Measurements from ENCODE around the gene ZNF571.

ZNF571 gene

GRCh38 chr19:37594304-37594981 is at the start of gene ZNF571, which contains the start of gene ZNF540:
Gene ZNF571 (minus strand): TSS chr19:37594792. CDS start chr19:37586676, 8,116 bp downstream.
Gene ZNF540 (plus strand): TSS chr19:37594876. CDS start chr19:37598448, 3,572 bp downstream.
- peak; percentile 79 to 89 (median 88) for DNase-seq (ENCODE audit: low read depth in 4 of 4, low spot score in 1 of 4)

DNA sequence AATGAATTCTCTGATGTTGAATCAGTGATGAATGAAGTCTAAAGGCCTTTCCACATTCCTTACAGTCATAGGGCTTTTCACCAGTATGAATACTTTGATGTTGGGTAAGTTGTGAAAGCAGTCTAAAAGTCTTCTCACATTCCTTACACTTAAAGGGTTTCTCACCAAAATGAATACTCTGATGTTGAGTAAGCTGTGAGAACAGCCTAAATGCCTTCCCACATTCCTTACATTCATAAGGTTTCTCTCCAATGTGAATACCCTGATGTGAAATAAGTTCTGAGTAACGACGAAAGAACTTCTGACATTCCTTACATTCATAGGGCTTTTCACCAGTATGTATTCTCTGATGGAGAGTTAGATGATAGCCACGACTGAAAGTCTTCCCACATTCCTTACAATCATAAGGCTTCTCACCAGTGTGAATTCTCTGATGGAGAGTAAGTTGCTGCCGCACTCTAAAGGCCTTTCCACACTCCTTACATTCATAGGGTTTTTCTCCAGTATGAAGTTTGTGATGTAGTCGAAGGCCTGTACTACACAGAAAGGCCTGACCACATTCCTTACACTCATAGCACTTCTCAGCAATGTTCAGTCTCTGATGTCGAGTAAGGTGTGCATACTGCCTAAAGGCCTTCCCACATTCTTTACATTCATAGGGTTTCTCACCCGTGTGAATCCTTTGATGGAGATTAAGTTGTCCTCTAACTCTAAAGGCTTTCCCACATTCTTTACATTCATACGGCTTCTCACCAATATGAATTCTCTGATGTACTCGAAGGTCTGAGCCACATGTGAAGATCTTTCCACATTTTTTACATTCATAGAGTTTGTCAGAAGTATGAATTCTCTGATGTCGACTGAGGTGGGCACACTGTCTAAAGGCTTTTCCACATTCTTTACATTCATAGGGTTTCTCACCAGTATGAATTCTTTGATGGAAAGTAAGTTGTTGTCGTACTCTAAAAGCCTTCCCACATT is 40.8 kb upstream of the ZNF571 start:
- DNase-seq (ENCODE audit: low read depth in 4 of 4, low spot score in 1 of 4), result no peak

DNA sequence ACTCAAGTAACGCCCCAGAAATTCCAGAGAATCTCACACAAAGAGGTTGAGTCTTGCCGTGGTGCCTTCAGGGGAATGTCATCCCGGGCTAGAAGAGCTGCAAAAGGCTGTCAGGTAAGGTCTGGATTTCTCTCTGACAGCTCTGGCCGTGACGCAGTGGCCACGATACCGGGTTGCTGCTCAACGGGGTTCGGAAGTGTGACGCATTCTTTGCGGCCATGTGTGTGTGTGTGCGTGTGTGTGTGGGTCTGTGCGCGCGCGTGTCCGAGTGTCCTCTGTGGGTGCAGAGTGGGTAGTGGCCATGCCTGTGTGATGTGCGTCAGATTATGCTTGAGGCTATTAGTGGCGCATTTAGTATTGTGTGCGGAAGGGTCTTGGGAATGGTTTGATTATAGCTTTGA is 390 bp upstream of the ZNF571 start:
- DNase-seq (ENCODE audit: low read depth in 4 of 4, low spot score in 1 of 4), result peak in 3 of 4 experiments; percentile 2 to 38 (median 18)

DNA sequence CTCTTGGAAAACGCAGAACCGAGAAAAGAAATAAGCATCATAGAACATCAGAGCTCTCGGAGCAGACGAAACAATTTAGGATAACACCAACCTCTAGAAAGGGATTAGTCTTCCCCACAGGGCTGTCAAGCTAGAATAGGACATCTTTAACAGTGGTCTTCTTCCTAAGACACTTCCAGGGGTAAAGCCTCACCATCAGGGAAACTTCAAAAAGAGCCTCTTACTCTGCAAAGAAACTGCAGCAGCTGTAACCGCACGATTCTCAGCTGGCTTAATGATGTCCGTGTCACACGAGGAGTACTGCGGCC is 642 bp downstream of the ZNF571 start:
- DNase-seq (ENCODE audit: low read depth in 4 of 4, low spot score in 1 of 4), result no peak

DNA sequence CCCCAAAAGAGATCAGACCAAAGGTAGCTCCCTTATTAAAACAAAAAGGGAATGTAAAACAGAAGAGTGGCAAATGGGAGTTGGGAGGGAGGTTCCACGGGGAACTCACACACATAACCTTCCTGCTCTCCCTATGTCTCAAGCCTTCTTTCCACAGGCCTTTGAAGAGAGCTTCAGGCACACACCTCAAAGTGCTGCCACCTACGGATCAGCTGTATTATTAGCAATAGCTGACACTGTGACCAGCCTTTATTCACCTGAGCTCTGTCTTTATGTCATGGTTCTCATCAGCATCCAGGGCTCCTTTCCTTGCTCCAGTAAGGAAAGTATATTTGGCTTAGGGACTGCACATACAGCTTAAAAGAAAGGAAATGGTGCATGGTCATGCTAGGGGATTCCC is 11.3 kb downstream of the ZNF571 start:
- no peak for DNase-seq (ENCODE audit: low read depth in 4 of 4, low spot score in 1 of 4)

- no peak for DNase-seq (ENCODE audit: low read depth in 4 of 4, low spot score in 1 of 4)
Measured at GRCh38 chr19:37572203-37572602, 22.4 kb downstream of the ZNF571 start.

DNA sequence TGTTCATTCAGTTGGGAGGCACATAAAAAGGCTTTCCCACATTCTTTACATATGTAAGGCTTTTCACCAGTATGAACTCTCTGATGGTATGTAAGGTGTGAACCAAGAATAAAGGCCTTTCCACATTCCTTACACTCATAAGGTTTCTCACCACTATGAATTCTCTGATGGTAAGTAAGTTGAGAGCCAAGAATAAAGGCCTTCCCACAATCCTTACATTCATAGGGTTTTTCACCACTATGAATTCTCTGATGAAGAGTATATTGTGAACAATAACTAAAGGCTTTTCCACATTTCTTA is 29.3 kb downstream of the ZNF571 start:
- no peak for DNase-seq (ENCODE audit: low read depth in 4 of 4, low spot score in 1 of 4)

DNA sequence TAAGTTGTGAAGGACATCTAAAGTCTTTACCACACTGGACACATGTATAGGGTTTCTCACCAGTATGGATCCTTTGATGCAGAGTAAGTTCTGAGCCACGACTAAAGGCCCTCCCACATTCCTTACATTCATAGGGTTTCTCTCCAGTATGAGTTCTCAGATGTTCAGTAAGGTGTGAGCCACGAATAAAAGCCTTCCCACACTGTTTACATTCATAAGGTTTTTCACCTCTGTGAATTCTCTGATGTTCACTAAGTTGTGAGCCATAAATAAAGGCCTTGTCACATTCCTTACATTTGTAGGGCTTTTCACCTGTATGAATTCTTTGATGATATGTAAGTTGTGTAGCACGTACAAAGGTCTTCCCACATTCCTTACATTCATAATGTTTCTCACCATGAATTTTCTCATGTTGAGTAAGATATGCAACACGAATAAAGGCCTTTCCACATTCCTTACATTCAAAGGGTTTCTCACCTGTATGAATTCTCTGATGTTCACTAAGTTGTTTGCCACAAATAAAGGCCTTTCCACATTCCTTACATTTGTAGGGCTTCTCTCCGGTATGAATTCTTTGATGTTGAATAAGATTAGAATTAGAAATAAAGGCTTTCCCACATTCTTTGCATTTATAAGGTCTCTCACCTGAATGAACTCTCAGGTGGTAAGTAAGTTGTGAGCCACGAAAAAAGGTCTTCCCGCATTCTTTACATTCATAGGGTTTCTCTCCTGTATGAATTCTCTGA is 29.8 kb downstream of the ZNF571 start:
- no peak for DNase-seq (ENCODE audit: low read depth in 4 of 4, low spot score in 1 of 4)

- DNase-seq (ENCODE audit: low read depth in 4 of 4, low spot score in 1 of 4), result no peak
Measured at GRCh38 chr19:37563518-37563917, 31.1 kb downstream of the ZNF571 start.

DNA sequence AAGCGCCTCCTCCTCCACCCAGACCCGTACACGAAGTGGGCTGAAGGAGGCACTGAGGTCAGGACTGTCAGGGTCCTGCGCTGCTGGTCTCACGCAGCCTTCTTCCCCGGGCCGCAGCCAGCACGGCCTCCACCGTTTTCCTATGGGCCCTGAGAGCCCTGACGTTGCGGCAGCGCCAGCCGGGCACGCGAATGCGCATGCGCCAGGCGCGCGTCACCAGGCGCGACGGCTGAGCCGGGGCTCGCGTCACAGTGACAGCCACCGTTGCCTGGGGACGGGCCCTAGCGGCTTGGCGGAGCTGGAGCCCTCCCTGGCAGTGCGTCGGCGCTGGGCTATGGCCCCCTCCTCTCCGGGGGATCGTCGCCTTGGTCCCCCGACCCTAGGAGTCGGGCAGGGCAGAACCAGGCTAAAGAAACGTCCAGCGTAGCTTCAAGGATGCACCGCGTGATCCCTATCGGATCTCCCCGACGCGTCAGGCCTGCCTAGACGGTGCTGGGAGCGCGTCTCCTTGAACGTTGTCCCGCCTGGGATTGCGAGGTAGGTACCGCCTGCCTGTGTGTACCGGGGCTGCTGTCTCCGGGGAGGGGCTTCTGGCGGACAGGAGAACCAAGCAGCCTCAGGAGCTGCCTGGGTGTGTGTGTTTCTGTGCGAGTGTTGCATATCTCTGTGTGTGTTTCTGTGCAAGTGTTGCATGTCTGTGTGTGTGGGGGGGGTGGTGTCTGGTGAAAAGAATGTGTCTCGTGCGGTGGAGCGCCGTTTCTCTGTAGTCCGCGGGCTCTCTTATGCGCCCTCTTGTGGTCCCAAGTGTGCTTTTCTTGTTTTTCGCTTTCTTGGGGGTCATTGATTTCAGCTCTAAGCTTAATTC is 43.2 kb downstream of the ZNF571 start:
- peak in 2 of 4 experiments; percentile 15 to 17 for DNase-seq (ENCODE audit: low read depth in 4 of 4, low spot score in 1 of 4)

- DNase-seq (ENCODE audit: low read depth in 4 of 4, low spot score in 1 of 4), result no peak
Measured at GRCh38 chr19:37537391-37537947, 57.1 kb downstream of the ZNF571 start.

- DNase-seq (ENCODE audit: low read depth in 4 of 4, low spot score in 1 of 4), result no peak
Measured at GRCh38 chr19:37519890-37520289, 74.7 kb downstream of the ZNF571 start.
